GM18505 (cell line): ENCODE data around the gene NGDN.
"Not testable (repeated sequence)": the region's sequence is repeated elsewhere in the genome, so short reads cannot be mapped to it uniquely, and the experiment has no call there.

Source experiments
- ATAC-seq: cut with Tn5 transposase; IDR thresholded peaks from one replicate; pipeline ENCODE4 v1.9.1; 2021; ENCODE audit not compliant: unreplicated experiment
- POLR2A ChIP-seq: IDR thresholded peaks from 4 replicates; pipeline ENCODE4 v1.6.1; 2011; ENCODE audit warnings: borderline replicate concordance; ENCODE audit not compliant: insufficient read depth, insufficient read length; ENCODE audit errors: extremely low read depth

Gene NGDN

GRCh38 chr14:23444314-23444713 lies 25.2 kb upstream of the NGDN start:
- no peak for TF ChIP-seq POLR2A
- ATAC-seq, result no peak

GRCh38 chr14:23445773-23446172 lies 23.7 kb upstream of the NGDN start:
- no peak for ATAC-seq
- no peak for TF ChIP-seq POLR2A

- no peak for ATAC-seq
- TF ChIP-seq POLR2A, result no peak
Observed at GRCh38 chr14:23446291-23446851, 23.1 kb upstream of the NGDN start.

- ATAC-seq, result no peak
- TF ChIP-seq POLR2A, result no peak
Observed at GRCh38 chr14:23447361-23448350, 21.8 kb upstream of the NGDN start.

- TF ChIP-seq POLR2A, result no peak
- no peak for ATAC-seq
Observed at GRCh38 chr14:23449314-23449713, 20.2 kb upstream of the NGDN start.

GRCh38 chr14:23450379-23450778 lies 19.1 kb upstream of the NGDN start:
- TF ChIP-seq POLR2A, result no peak
- ATAC-seq, result no peak

- no peak for TF ChIP-seq POLR2A
- ATAC-seq, result no peak
Observed at GRCh38 chr14:23452237-23452636, 17.3 kb upstream of the NGDN start.

GRCh38 chr14:23454445-23454856 lies 15.1 kb upstream of the NGDN start:
- no peak for TF ChIP-seq POLR2A
- no peak for ATAC-seq

- ATAC-seq, result not testable (repeated sequence)
Observed at GRCh38 chr14:23456883-23457586, 12.5 kb upstream of the NGDN start.

- ATAC-seq, result no peak
- TF ChIP-seq POLR2A, result no peak
Observed at GRCh38 chr14:23457587-23458445, 11.7 kb upstream of the NGDN start.

- no peak for TF ChIP-seq POLR2A
- ATAC-seq, result no peak
Observed at GRCh38 chr14:23460960-23461359, 8.5 kb upstream of the NGDN start.

GRCh38 chr14:23464700-23465099 lies 4.8 kb upstream of the NGDN start:
- no peak for TF ChIP-seq POLR2A
- no peak for ATAC-seq

- no peak for ATAC-seq
- TF ChIP-seq POLR2A, result no peak
Observed at GRCh38 chr14:23465261-23465660, 4.2 kb upstream of the NGDN start.
